Endodermal cell (in vitro differentiated cells): Measurements from ENCODE around the gene HOXD11. TPM values are rescaled to one million over a fixed set of nuclear protein-coding genes. Genes with fewer than 3 reads are reported as not detected.

Experiments
- DNase-seq: peaks from one replicate; pipeline ENCODE4 v3.0.0-alpha.2; 2017
- H3K27ac ChIP-seq: 2 replicates; pipeline ENCODE4 v1.5.1; 2013; ENCODE audit warnings: mild to moderate bottlenecking, low read depth, low read length, moderate library complexity
- H3K27me3 ChIP-seq: 2 replicates; pipeline ENCODE4 v1.6.1; 2013; ENCODE audit warnings: mild to moderate bottlenecking, low read length, moderate library complexity; ENCODE audit not compliant: insufficient read depth, control insufficient read depth, poor library complexity, severe bottlenecking
- H3K36me3 ChIP-seq: 2 replicates; pipeline ENCODE4 v1.7.0; 2013; ENCODE audit warnings: mild to moderate bottlenecking, low read length, moderate library complexity; ENCODE audit not compliant: control insufficient read depth, insufficient read depth
- H3K4me1 ChIP-seq: one replicate; pipeline ENCODE4 v1.7.0; 2013; ENCODE audit warnings: low read length; ENCODE audit not compliant: control insufficient read depth, insufficient read depth
- H3K4me3 ChIP-seq: 2 replicates; pipeline ENCODE4 v1.5.1; 2013; ENCODE audit warnings: mild to moderate bottlenecking, low read length, moderate library complexity
- H3K9ac ChIP-seq: 2 replicates; pipeline ENCODE4 v1.6.1; 2013; ENCODE audit warnings: mild to moderate bottlenecking, low read length, moderate library complexity; ENCODE audit not compliant: poor library complexity, severe bottlenecking; ENCODE audit errors: extremely low read depth
- H3K9me3 ChIP-seq: 2 replicates; pipeline ENCODE4 v1.6.1; 2013; ENCODE audit warnings: mild to moderate bottlenecking, low read length, moderate library complexity; ENCODE audit not compliant: control insufficient read depth
- H3K27ac Mint-ChIP-seq: 2 replicates; pipeline ENCODE4 v1.8.0; 2020; ENCODE audit warnings: mixed read lengths
- H3K27me3 Mint-ChIP-seq: 2 replicates; pipeline ENCODE4 v1.8.0; 2021; ENCODE audit warnings: mild to moderate bottlenecking, mixed read lengths; ENCODE audit not compliant: insufficient read depth
- H3K36me3 Mint-ChIP-seq: 2 replicates; pipeline ENCODE4 v1.8.0; 2020; ENCODE audit warnings: low read depth, mixed read lengths
- H3K4me1 Mint-ChIP-seq: 2 replicates; pipeline ENCODE4 v1.8.0; 2020; ENCODE audit warnings: mixed read lengths
- H3K4me3 Mint-ChIP-seq: 2 replicates; pipeline ENCODE4 v1.8.0; 2020; ENCODE audit warnings: mild to moderate bottlenecking, moderate library complexity, mixed read lengths
- H3K9me3 Mint-ChIP-seq: 2 replicates; pipeline ENCODE4 v1.8.0; 2020; ENCODE audit warnings: mild to moderate bottlenecking, mixed read lengths
- WGBS, 2 experiments: methylation state at CpG; one replicate each; pipeline versions ENCODE4 v1.1.5 to v1.1.7; 2013; ENCODE audit warnings: missing lambda C conversion rate in 2 of 2, mixed read lengths in 1 of 2; ENCODE audit not compliant: insufficient coverage in 1 of 2, insufficient read length in 1 of 2; 5-methylcytosine and 5-hydroxymethylcytosine counted together
- total RNA-seq, 2 donors: library from RNA; stranded (reverse); fragmentation: NEBNext Ultra II Directional in 1 of 2; extraction: Animal tissue kit (Norgen Biotek cat#: 25700) in 1 of 2; gene quantifications; 2 replicates in 1 of 2; 3 replicates in 1 of 2; pipeline ENCODE4 v1.2.1, GENCODE V29; 2021
- TF ChIP-seq, protein P1 (sequence below): fragments of 200-600 bp; sonication (generic); conservative IDR thresholded peaks from 2 replicates; pipeline ENCODE4 v1.5.0; 2021; ENCODE audit warnings: antibody characterized with exemption, mild to moderate bottlenecking

Gene HOXD11
- total RNA-seq, 2 donors from 2014 or later: not detected

DNA sequence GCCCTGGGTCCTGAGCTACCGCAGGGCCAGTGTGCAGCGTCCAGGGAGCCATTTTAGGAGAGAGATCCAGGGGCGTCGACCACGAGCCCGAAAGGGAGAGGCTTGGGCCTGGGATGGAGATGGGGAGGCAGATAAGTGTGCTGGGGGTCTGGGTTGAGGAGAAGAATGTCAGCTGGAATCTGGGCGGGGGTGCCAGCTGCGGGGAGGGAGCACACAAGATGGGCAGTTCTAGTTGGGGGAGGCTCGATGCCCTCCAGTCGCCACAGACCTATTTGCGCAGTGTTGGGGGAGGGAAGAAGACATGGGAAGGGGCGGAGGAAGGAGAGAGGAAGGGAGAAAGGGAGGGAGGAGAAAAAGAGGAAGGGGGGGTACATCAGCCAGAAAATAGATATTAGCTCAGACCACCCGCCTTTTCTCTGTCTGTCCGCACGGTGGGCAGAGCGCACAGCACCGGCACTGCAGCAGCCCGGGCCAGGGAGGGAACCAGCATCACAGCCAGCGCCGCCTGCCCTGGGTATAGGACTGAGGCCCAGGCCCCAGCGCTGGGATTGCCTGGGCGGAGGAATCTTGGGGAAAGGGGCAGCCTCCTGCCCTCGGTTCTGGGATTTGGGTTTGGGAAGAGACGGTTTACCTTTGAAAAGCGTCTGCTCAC lies 1.9 kb upstream of the HOXD11 start:
- Mint-ChIP-seq H3K9me3 (no peaks in the 10 kb centered on the region), H3K27ac (no peak overlapping the region), H3K4me1 (peaks cover 26% of the 10 kb centered on the region), H3K27me3 (peaks cover 95% of the 10 kb centered on the region), H3K36me3 (no peaks in the 10 kb centered on the region), H3K4me3 (peak overlapping the region; percentile 41)
- H3K27ac ChIP-seq: no peak overlapping the region
- H3K27me3 ChIP-seq: peaks cover 99% of the 10 kb centered on the region
- no peak overlapping the region for H3K9ac ChIP-seq
- TF ChIP-seq, protein P1, sequence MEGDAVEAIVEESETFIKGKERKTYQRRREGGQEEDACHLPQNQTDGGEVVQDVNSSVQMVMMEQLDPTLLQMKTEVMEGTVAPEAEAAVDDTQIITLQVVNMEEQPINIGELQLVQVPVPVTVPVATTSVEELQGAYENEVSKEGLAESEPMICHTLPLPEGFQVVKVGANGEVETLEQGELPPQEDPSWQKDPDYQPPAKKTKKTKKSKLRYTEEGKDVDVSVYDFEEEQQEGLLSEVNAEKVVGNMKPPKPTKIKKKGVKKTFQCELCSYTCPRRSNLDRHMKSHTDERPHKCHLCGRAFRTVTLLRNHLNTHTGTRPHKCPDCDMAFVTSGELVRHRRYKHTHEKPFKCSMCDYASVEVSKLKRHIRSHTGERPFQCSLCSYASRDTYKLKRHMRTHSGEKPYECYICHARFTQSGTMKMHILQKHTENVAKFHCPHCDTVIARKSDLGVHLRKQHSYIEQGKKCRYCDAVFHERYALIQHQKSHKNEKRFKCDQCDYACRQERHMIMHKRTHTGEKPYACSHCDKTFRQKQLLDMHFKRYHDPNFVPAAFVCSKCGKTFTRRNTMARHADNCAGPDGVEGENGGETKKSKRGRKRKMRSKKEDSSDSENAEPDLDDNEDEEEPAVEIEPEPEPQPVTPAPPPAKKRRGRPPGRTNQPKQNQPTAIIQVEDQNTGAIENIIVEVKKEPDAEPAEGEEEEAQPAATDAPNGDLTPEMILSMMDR: no peak
- no peaks in the 10 kb centered on the region for H3K9me3 ChIP-seq
- peak; percentile 79 for DNase-seq
- peak overlapping the region; percentile 27 for H3K4me3 ChIP-seq
- no peaks in the 10 kb centered on the region for H3K36me3 ChIP-seq
- H3K4me1 ChIP-seq: no peaks in the 10 kb centered on the region
- 4 to 6% methylated on average over 15 to 25 of the region's 25 CpGs for WGBS, 2 experiments

DNA sequence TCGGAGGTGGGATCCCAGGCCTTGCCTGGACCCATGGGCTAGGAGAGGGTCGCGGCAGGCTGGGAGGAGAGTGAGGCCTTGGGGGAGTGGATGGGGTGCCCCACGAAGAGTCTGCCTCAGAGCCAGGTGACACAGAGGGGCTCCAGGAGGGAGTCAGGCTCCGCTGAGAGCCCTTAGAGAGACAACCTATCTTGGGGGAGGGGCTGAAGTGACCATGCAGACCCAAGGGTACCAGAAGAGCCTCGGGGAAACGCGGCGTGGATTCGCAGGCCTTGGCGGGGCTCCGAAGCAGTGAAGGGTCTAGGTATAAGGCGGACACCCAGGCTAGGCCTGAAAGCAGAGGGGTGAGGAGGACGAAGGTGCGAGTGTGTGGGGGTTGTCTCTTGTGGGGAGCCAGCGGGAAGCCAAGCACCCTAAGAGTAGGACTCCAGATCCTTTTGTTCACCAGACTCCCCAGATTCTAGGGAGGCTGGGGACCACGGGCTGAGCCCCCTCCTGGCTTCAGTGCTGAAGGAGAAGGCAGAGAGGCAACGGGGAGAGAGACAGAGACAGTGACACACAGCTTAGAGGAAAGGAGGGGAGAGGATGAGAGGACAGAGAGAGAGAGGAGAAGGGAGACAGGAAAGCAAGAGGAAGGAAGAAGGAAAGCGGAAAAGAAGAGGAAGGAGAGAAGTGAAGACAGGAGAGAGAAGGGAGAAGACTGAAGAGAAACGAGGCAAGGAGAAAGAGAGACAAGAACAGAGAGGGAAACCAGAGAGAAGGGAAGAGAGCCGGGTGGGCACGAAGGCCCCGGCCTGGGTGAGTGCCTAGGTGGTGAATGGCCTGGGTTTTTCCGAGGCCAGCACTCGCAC lies 1.1 kb upstream of the HOXD11 start:
- peaks cover 95% of the 10 kb centered on the region for H3K27me3 Mint-ChIP-seq
- peaks cover 99% of the 10 kb centered on the region for H3K27me3 ChIP-seq
- no peaks in the 10 kb centered on the region for H3K9me3 Mint-ChIP-seq

DNA sequence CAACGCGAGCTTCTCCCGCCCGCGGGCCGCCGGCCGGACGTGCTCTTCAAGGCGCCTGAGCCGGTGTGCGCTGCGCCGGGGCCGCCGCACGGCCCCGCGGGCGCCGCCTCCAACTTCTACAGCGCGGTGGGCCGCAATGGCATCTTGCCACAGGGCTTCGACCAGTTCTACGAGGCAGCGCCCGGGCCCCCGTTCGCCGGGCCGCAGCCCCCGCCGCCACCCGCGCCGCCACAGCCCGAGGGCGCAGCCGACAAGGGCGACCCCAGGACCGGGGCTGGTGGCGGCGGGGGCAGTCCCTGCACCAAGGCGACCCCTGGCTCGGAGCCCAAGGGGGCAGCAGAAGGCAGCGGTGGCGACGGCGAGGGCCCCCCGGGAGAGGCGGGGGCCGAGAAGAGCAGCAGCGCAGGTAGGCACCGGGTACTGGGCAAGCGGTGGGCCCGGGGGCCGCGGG lies 676 bp downstream of the HOXD11 start:
- Histone ChIP-seq H3K27ac (no peak overlapping the region), H3K36me3 (no peaks in the 10 kb centered on the region), H3K27me3 (peaks cover 99% of the 10 kb centered on the region), H3K4me1 (no peaks in the 10 kb centered on the region), H3K4me3 (no peak overlapping the region), H3K9ac (no peak overlapping the region), H3K9me3 (no peaks in the 10 kb centered on the region)
- 1% methylated on average over 19 to 58 of the region's 59 CpGs for WGBS, 2 experiments
- peaks cover 95% of the 10 kb centered on the region for H3K27me3 Mint-ChIP-seq
- TF ChIP-seq, protein P1: no peak
- H3K4me3 Mint-ChIP-seq: no peak overlapping the region
- H3K27ac Mint-ChIP-seq: no peak overlapping the region
- no peaks in the 10 kb centered on the region for H3K36me3 Mint-ChIP-seq
- peak; percentile 70 for DNase-seq
- peaks cover 26% of the 10 kb centered on the region for H3K4me1 Mint-ChIP-seq
- no peaks in the 10 kb centered on the region for H3K9me3 Mint-ChIP-seq

More for the DNA sequence above, 1.1 kb upstream of the HOXD11 start:
- Mint-ChIP-seq H3K36me3 (no peaks in the 10 kb centered on the region), H3K4me1 (peaks cover 26% of the 10 kb centered on the region), H3K4me3 (peak overlapping the region; percentile 32), H3K27ac (no peak overlapping the region)
- TF ChIP-seq, protein P1: no peak
- H3K4me3 ChIP-seq: no peak overlapping the region
- H3K27ac ChIP-seq: no peak overlapping the region
- no peak overlapping the region for H3K9ac ChIP-seq
- DNase-seq: no peak
- no peaks in the 10 kb centered on the region for H3K9me3 ChIP-seq
- 7 to 8% methylated on average over 20 to 25 of the region's 25 CpGs for WGBS, 2 experiments
- no peaks in the 10 kb centered on the region for H3K36me3 ChIP-seq
- H3K4me1 ChIP-seq: no peaks in the 10 kb centered on the region
